GM19351 (cell line): ENCODE measurements around the gene KLHDC7B.

Experiments used
- ATAC-seq: cut with Tn5 transposase; IDR thresholded peaks from one replicate; pipeline ENCODE4 v1.9.1; 2021; ENCODE audit warnings: mild to moderate bottlenecking, moderate library complexity; ENCODE audit not compliant: unreplicated experiment

The KLHDC7B gene

DNA sequence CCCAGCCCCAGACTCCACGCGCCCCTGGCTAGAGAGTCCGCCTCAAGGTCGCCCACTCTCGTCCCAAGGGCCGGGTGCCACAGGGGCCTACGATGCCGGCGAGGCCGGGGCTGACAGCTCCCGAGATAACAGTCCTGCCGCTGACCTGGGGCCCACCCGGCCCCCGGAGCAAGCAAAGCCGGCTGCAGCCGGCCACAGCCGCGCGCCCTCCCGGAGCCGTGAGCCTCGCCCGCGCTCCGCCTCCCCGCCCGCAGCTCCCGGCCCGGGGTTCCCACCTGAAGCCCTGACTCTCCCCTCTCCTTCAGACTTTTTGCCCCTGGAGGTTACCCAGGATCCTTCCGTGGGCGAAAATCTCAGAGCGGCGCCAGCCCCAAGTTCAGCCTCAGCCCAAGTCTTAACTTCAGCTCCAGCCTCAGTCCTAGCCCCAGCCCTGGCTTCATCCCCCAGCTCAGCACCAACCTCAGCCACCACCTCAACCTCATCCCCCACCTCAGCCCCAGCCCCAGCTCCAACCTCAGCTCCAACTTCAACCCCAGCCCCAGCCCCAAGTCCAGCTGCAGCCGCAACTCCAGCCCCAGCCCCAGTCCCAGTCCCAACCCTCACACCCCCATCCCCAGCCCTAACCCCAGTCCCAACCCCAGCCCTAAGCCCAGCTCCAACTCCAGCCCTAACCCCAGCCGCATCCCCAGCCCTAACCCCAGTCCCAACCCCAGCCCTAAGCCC lies 1.7 kb downstream of the KLHDC7B start:
- ATAC-seq, result no peak

DNA sequence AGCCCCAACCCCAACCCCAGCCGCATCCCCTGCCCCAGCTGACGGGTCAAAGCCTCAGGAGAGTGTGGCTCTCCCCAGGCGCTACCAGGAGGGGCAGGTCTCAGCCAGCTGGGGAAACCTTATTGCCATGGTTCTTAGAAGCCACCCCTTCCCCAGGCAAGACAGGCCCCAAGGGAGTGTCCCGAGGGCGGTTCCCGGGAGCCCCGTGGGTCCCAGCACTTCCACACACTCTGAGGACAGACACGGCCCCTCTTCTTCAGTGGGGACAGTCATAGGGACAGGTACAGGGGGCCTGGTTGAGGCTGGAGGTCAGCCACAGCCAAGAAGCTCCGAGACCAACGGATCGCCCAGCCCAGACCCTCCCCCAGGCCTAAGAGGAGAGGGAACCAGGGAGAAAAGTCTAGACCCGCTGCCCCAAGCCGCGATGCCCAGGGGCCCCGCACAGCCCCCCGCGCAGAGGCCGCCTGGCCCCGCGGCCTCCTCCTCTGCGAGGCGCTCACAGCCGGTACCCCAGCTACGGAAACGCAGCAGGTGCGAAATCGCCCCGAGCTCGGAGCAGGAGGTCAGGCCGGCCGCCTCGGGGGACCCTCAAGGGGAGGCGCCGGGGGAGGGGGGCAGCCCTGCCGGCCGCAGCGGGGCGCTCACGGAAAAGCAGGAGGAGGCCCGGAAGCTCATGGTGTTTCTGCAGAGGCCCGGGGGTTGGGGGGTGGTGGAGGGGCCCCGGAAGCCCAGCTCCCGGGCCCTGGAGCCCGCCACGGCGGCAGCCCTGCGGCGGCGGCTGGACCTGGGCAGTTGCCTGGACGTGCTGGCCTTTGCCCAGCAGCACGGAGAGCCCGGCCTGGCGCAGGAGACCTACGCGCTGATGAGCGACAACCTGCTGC lies 2.6 kb downstream of the KLHDC7B start:
- no peak for ATAC-seq

DNA sequence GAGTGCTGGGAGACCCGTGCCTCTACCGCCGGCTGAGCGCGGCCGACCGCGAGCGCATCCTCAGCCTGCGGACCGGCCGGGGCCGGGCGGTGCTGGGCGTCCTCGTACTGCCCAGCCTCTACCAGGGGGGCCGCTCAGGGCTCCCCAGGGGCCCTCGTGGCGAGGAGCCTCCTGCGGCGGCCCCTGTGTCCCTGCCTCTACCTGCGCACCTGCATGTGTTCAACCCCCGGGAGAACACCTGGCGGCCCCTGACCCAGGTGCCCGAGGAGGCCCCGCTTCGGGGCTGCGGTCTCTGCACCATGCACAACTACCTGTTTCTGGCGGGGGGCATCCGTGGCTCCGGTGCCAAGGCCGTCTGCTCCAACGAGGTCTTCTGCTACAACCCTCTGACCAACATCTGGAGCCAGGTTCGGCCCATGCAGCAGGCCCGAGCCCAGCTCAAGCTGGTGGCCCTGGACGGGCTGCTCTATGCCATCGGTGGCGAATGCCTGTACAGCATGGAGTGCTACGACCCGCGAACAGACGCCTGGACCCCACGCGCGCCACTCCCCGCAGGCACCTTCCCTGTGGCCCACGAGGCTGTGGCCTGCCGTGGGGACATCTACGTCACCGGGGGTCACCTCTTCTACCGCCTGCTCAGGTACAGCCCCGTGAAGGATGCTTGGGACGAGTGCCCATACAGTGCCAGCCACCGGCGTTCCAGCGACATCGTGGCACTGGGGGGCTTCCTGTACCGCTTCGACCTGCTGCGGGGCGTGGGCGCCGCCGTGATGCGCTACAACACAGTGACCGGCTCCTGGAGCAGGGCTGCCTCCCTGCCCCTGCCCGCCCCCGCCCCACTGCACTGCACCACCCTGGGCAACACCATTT lies 3.5 kb downstream of the KLHDC7B start:
- ATAC-seq, result no peak

DNA sequence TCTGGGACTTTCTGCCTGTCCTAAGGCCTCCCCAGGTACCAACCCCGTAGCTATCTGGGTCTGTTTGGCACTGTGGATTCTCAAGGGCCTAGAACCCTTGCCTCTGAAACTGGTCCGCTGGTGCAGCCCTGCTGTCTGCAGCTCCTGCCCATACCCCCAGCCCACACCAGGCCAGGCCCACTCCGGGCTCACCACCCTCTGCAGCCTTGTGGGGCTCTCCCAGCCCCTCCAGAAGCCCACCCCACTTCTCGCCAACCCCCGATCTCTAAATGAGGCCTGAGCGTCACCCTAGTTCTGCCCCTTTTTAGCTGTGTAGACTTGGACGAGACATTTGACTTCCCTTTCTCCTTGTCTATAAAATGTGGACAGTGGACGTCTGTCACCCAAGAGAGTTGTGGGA lies 4.7 kb downstream of the KLHDC7B start:
- ATAC-seq, result no peak

DNA sequence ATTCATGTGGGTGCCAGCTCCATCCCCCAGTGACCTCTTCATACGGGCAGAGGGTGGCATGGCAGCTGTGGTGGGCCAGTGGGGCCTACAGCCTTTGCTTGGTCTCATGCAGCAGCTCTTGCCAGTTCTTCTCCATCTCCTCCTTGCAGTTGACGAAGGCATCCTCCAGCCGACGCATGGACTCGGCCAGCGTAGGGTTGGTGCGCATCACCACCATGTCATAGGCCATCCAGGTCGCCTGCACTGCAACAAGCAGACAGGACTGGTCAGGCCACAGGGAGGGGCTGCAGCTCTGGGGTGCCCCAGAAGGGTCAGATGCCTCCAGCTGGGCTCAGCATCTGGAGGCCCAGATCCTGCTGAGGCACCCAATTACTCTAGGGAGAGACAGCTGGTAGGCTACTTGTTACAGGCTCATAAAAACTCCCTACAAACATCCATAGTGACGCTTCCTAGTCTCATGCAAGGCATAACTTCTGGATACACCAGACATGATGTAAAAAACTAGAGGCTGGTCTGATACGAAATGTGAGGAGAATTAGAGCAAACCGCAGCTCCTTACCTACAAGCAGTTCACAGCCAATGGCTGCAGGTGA lies 5.6 kb downstream of the KLHDC7B start:
- ATAC-seq, result no peak

DNA sequence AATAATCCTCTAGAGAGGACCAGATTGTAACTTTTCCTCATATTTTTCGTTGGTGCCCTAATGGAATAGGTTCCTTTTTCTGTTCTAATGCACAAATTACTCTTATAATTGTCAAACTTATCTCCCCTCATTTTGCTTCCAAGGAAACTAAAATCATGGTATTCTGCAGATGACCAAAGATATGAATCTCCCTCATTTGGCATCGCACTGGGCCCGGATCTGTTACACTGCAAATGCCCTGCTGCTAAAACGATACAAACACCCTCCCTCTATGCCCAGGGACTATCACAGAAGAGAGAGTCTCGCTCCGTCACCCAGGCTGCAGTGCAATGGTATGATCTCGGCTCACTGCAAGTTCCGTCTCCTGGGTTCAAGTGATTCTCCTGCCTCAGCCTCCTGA lies 7.6 kb downstream of the KLHDC7B start:
- ATAC-seq, result no peak

DNA sequence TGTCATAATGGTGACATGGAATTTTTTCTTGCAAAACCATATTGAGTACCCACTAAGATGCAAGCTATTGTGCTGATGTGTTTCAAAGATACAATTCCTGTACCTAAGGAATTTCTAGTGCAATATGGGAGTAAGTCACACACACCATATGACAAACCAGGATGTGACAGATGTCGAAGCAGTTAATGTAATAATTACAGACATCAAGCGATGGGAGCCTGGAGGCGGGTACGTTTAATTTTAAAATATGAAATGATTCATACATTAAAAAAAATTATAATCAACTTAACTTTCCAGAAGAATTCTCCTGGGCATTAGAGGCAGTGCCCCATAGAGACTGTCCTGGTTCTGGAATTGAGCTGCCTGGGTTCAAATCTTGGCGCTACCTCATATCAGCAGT lies 11.0 kb downstream of the KLHDC7B start:
- no peak for ATAC-seq

DNA sequence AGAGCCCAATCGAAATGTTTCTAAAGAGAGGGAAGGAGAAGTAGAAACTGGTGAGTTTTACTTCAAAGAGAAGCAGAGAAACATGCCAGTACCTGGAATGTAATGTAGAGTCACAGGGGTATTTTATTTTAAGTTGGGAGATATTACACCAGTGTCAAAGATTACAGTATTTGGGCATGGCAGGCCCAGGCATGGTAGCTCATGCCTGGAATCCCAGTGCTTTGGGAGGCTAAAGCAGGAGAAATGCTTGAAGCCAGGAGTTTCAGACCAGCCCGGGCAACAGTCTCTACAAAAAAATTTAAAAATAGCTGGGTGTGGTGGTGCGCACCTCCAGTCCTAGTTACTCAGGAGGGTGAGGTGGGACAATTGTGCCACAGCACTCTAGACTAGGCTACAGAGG lies 14.3 kb downstream of the KLHDC7B start:
- no peak for ATAC-seq

DNA sequence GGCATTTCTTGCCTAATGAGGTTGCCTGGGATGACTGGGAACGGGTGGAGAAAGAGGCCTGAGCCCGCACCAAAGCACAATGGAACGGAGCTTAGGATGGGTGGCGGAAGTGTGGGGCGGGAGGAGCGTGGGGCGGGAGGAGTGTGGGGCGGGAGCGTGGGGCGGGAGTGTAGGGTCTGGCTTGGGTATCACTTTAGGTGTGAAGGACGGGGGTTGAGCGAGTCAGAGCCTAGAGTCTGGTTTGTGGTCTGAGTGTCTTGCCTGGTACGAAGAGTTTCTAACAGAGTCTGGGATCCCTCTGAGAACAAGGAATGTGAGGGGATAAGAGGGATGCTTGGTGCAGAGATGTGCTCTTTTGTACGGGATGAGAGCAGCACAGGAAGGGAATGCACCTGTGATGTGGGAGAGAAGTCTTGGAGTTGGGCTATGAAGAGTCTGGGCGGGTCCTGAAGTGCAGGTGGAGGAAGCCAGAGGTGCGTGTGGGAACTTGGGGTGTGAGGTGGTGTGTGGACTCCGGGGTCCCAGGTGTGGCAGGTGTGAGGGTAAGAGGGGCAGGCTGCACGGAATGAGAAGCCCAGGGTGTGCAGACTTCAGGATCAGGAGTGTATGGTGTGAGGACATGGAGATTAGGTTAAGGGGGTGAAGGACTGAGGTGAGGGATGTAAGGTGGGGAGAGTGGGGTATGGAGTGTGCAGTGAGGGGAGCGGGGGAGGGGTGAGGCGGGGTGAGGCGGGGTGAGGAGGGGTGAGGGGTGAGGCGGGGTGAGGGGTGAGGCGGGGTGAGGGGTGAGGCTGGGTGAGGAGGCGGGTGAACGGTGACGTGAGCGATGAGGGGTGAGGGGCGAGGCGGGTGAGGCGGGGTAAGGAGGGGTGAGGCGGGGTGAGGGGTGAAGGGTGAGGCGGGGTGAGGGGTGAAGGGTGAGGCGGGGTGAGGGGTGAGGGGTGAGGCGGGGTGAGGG lies 16.0 kb downstream of the KLHDC7B start:
- no peak for ATAC-seq

DNA sequence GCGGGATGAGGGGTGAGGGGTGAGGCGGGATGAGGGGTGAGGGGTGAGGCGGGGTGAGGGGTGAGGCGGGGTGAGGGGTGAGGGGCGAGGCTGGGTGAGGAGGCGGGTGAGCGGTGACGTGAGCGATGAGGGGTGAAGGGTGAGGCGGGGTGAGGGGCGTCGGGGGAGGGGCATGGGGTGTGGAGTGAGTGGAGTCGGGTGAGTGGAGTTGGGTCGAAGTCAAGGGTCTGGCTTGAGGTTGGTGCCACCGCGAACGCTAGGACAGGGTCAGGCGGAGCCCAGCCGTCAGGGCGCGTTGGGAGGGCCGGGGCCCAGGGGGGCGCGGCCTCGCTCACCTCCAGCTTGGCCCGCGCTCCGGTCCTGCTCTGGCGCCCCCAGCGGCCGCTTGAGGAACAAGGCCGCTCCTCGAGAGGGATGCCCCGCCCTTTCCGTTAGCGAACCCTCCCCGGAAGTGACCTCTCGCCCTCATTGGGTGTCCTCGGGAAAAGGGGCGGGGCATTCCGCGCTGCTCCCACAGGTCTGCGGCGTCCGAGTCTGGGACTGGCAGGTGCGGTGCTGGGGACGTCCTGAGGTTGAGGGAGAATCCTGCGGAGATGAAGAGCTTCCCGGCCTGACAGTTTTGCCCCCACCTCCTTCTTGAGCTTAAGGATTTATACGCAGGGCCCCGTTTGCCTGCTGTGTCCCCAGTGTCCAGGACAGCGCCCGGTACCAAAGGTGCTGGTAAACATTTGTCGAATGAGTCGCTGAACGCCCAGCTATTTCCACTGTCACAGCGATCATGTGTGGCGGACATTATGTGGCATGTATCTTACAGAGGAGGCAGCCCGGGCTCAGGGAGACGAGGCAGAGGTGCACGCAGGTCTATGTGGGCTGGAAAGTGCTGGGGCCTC lies 17.1 kb downstream of the KLHDC7B start, which contains the start of gene SYCE3:
SYCE3 (minus strand) TSS at position 397 of the 890 bp plus-strand sequence. CDS start 6,514 bp downstream, outside the sequence.
- ATAC-seq, result peak; percentile 98

DNA sequence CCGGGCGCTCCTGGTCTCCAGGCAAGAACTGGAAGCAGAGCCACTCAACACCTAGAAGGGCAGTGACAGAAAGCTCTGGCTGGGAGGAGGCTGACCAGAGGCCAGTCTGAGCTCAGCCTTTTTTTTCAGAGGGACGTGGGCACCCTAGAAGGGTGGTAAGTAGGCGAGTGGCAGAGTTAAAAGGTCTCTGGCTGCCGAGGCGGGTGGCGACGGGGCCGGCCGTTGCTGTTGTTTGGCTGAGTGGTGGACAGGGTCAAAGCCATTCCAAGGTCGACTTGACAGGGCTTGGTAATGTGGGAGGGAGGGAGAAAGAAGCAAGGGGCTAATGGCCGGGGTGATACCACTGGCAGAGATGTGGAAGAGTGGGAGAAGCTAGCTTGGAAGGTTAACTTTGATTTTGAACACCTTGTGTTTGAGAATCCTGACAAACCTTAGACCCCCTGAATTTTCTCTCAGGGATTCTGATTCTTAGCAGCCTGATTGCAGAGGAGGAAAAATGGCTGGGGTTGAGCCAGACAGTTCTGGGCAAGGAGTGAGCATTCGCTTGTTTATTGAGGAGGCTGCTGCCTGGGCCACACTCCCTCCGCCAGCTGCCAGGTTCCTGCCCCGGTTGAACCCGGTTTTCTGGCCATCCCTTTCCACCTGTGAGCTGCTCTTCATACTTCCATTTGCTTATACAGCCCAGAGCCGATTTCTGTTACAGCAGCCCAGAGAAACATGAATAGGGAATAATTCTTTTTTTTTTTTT lies 17.9 kb downstream of the KLHDC7B start:
- ATAC-seq, result no peak

DNA sequence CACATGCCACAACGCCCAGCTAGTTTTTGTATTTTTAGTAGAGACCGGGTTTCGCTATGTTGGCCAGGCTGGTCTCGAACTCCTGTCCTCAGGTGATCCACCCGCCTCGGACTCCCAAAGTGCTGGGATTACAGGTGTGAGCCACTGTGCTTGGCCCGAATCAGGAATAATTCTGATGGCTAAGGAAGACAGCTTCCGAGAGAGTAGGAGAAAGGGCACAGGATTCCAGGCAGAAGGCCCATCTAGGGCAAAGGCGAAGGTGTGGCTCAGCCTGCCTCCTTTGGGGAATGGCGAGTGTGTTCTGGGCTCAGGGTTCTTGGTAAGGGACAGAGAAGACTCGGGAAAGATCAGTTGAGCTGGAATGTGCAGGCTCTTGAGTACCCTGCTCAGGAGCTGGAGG lies 18.6 kb downstream of the KLHDC7B start:
- no peak for ATAC-seq

DNA sequence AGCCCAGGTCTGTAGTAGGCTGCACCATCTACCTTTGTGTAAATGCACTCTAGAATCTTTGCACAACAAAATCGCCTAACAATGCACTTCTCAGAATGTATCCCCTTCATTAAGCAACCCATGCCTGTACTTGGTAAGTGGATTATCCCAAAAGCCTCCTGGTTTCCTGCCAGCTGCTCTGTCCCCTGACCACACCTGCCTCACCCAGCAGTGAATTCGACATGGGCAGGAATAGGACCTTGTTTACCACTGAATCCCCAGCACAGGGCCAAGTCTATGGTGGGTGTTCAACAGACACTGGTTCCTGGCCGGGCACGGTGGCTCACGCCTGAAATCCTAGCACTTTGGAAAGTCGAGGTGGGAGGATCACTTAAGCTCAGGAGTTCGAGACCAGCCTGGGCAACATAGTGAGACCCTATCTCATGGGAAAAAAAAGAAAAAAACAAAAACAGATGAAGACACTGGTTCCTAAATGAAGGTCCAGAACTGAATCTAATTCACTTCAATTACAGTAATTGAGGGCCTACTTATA lies 22.1 kb downstream of the KLHDC7B start:
- no peak for ATAC-seq

DNA sequence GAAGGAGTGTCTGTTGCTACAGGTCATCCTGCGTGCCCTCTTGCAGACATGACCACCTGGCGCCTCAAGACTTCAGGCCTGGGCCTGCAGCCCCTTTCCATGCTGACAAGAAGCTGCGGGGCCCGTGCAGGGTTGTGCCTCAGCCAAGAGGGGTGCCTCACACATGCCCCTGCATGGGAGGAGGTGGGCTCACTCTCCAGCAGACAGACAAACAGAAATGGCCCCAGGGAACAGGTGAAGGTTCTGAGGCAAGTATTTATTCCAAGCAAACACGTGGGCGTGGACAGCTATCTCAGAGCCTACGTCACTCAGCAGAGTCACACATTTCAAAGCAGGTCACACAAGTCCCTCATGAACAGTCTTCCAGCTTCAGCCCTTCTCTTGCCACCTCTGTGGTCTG lies 22.9 kb downstream of the KLHDC7B start:
- no peak for ATAC-seq

DNA sequence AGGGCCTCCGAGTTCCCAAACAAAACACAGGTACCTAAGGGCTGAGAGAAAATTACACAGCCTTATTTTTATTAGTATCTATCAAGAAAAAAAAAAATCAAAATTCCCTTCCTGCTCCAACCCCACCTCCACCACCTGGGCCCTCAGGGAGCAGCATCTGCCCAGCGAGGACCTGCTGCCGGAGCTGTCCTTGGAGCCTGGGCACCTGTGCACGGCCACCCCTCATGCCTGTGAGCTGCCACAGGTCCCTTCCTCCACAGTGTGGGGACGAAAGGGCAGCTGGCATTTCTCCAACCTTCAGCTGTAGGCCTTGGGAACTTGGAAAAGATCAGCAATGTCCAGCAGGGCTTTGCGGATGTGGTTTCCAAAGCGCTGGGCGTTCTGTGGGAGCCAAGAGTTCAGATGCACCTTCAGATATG lies 23.4 kb downstream of the KLHDC7B start:
- ATAC-seq, result no peak

DNA sequence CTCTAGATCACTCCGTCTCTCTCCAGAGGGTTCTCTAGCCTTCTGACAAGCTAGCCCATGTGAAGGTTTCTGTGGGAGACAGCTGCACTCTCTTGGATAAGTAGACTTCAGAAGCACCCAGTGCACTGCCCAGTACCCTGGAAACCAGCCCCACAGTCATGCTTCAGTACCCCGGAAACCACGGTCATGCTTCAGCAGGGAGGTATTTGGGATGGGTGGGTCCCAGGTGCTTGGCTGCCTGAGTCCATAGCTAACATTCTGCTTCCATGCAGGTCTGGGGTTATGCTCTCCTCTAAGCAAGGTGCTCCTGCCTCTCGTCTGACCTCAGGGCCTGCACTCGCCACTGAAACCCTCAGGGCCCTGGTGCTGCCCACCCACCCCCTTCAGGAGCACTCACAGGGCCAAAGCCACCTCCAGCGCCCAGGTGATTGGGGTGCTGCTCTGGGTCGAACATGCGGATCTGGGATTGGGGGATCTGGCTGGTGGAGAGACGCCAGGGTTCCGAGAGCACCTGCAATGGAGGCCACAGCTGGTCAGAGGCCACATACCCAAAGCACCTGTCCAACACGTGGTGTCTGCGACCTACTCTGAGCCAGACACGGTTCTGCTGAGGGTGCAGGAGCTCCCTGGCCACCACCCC lies 24.3 kb downstream of the KLHDC7B start:
- no peak for ATAC-seq

DNA sequence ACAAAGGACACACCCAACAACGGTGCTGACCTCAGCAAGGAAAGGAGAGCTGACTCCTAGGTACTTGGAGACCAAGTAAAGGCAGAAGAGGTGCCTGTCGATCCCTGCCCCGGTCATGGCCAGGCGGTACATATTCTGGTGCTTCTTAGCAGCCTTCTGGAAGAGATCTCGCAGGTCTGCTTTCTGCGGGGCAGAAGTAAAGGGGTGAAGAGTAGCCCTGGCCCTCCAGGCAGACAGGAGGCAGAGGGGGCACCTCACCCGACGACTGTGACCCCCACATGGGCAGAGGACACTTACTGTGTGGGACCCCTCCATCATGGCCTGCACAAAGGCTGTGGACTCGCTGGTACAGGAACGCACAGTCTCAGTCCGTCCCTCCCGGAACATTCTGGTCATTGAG lies 25.2 kb downstream of the KLHDC7B start:
- ATAC-seq, result no peak
